HCT116 (cell line): Measurements from ENCODE around the gene PLD6. TPM values are rescaled to one million over a fixed set of nuclear protein-coding genes. Genes with fewer than 3 reads are reported as not detected.

Experiments used
- ATAC-seq: fragments of 200-7000 bp; cut with Tn5 transposase; 2 replicates; pipeline ENCODE4 v1.9.1; 2020; ENCODE audit warnings: mild to moderate bottlenecking, moderate library complexity
- BruUV-seq: library from RNA; stranded (reverse); fragments of 400-500 nt; replicated peaks from 2 replicates; lab custom pipeline; 2021; lab: Mats Ljungman, UMichigan
- CTCF ChIA-PET: fragments of 300-600 bp; sonication (Branson Sonifier 250); formaldehyde crosslinking; loops from one replicate; lab custom pipeline; 2021; ENCODE audit warnings: antibody characterized with exemption; lab: Charles Lee
- POLR2A ChIA-PET: fragments of 300-600, 350-600 bp; sonication (Branson Sonifier 250); formaldehyde crosslinking; loops from one replicate; lab custom pipeline; 2021; ENCODE audit warnings: antibody characterized with exemption; lab: Charles Lee
- RAD21 ChIA-PET, 2 experiments: fragments of 300-600 bp; sonication (Branson Sonifier 250); formaldehyde crosslinking; loops; one replicate each; lab custom pipeline; 2023; ENCODE audit warnings: low total read pairs in 2 of 2; ENCODE audit not compliant: uncharacterized antibody in 2 of 2, unreplicated experiment in 2 of 2, low non-redundant PET in 1 of 2; lab: Charles Lee
- DNase-seq: peaks from one replicate; pipeline ENCODE4 v3.0.0-alpha.2; 2010; ENCODE audit warnings: low read depth, low spot score
- H2AFZ ChIP-seq: fragments of 200-600 bp; shearing (Covaris generic), sonication (generic); 2 replicates; pipeline ENCODE4 v1.6.1; 2017; ENCODE audit warnings: low read depth, mixed run types, mixed read lengths, antibody characterized with exemption, low read length; ENCODE audit not compliant: poor library complexity, severe bottlenecking
- H3K27ac ChIP-seq: 2 replicates; pipeline ENCODE4 v1.5.1; 2012; ENCODE audit warnings: low read depth, low read length
- H3K27me3 ChIP-seq: fragments of 200-600 bp; sonication (generic); 2 replicates; pipeline ENCODE4 v1.6.1; 2016; ENCODE audit warnings: mixed run types, low read length, mixed read lengths; ENCODE audit not compliant: insufficient read depth
- H3K36me3 ChIP-seq, 2 experiments: fragments of 200-500 bp in 1 of 2; fragments of 200-600 bp in 1 of 2; sonication (Bioruptor generic) in 1 of 2; sonication (generic) in 1 of 2; 2 replicates each; pipeline versions ENCODE4 v1.5.1 to v1.6.1; 2014 to 2016; ENCODE audit warnings: low read length in 2 of 2, inconsistent platforms in 1 of 2, mixed read lengths in 1 of 2, mixed run types in 1 of 2; ENCODE audit not compliant: insufficient read depth in 2 of 2, control insufficient read depth in 1 of 2
- H3K4me1 ChIP-seq, 2 experiments: fragments of 200-600 bp in 1 of 2; sonication (generic) in 1 of 2; 2 replicates each; pipeline versions ENCODE4 v1.5.1 to v1.6.1; 2012 to 2017; ENCODE audit warnings: low read length in 2 of 2, inconsistent platforms in 1 of 2, mild to moderate bottlenecking in 1 of 2, mixed read lengths in 1 of 2, mixed run types in 1 of 2, moderate library complexity in 1 of 2; ENCODE audit not compliant: insufficient read depth in 2 of 2, control insufficient read depth in 1 of 2
- H3K4me2 ChIP-seq: fragments of 200-600 bp; sonication (generic); 2 replicates; pipeline ENCODE4 v1.6.1; 2017; ENCODE audit warnings: mixed run types, low read length, mixed read lengths
- H3K4me3 ChIP-seq, 2 experiments: fragments of 200-600 bp in 1 of 2; sonication (generic) in 1 of 2; replicated peaks in 1 of 2; 2 replicates each; pipeline ENCODE4 v1.5.1; 2011 to 2016; ENCODE audit warnings: low read length in 2 of 2, control low read depth in 1 of 2, low read depth in 1 of 2, mild to moderate bottlenecking in 1 of 2, mixed read lengths in 1 of 2, mixed run types in 1 of 2
- H3K79me2 ChIP-seq: fragments of 200-600 bp; sonication (generic); 2 replicates; pipeline ENCODE4 v1.6.1; 2017; ENCODE audit warnings: mild to moderate bottlenecking, mixed run types, low read length, moderate library complexity, mixed read lengths; ENCODE audit not compliant: insufficient read depth
- H3K9ac ChIP-seq: fragments of 200-600 bp; sonication (generic); 2 replicates; pipeline ENCODE4 v1.6.1; 2016; ENCODE audit warnings: low read length, mixed read lengths
- H3K9me2 ChIP-seq: fragments of 200-600 bp; sonication (generic), shearing (Covaris generic); 2 replicates; pipeline ENCODE4 v1.6.1; 2017; ENCODE audit warnings: mixed run types, mild to moderate bottlenecking, moderate library complexity; ENCODE audit not compliant: insufficient read depth
- H3K9me3 ChIP-seq, 2 experiments: fragments of 200-500 bp in 1 of 2; fragments of 200-600 bp in 1 of 2; sonication (Bioruptor generic) in 1 of 2; sonication (generic) in 1 of 2; 2 replicates each; pipeline ENCODE4 v1.6.1; 2014 to 2017; ENCODE audit warnings: low read length in 2 of 2, mixed read lengths in 2 of 2, inconsistent platforms in 1 of 2, low read depth in 1 of 2, mild to moderate bottlenecking in 1 of 2, mixed run types in 1 of 2, moderate library complexity in 1 of 2; ENCODE audit not compliant: control insufficient read depth in 1 of 2, insufficient read depth in 1 of 2
- H4K20me1 ChIP-seq: fragments of 200-600 bp; sonication (generic), shearing (Covaris generic); 2 replicates; pipeline ENCODE4 v1.6.1; 2017; ENCODE audit warnings: mixed run types, mild to moderate bottlenecking, moderate library complexity; ENCODE audit not compliant: insufficient read depth
- EGR1 ChIP-seq: IDR thresholded peaks from 2 replicates; pipeline ENCODE4 v1.6.1; 2012; ENCODE audit warnings: low read depth
- EZH2 ChIP-seq: fragments of 200-600 bp; sonication (generic); IDR thresholded peaks from 2 replicates; pipeline ENCODE4 v1.6.1; 2017; ENCODE audit warnings: antibody characterized with exemption, mixed run types
- FOSL1 ChIP-seq: IDR thresholded peaks from 2 replicates; pipeline ENCODE4 v1.6.1; 2012; ENCODE audit warnings: low read depth
- JUND ChIP-seq: IDR thresholded peaks from 2 replicates; pipeline ENCODE4 v1.6.1; 2012
- SIN3A ChIP-seq: IDR thresholded peaks from 2 replicates; pipeline ENCODE4 v1.6.1; 2012; ENCODE audit warnings: low read depth
- SRF ChIP-seq: IDR thresholded peaks from 2 replicates; pipeline ENCODE4 v1.6.1; 2012; ENCODE audit warnings: low read depth
- TCF7L2 ChIP-seq: IDR thresholded peaks from 2 replicates; pipeline ENCODE4 v1.7.0; 2011; ENCODE audit warnings: borderline replicate concordance, inconsistent platforms; ENCODE audit not compliant: insufficient read depth, insufficient read length; ENCODE audit errors: extremely low read depth
- ZNF274 ChIP-seq: fragments of 200-500 bp; sonication (Bioruptor generic); IDR thresholded peaks from 2 replicates; pipeline ENCODE4 v1.6.1; 2014; ENCODE audit warnings: mild to moderate bottlenecking, low read depth, low read length, inconsistent platforms
- intact Hi-C: fragments of 100-400 bp; cut with micrococcal nuclease; formaldehyde crosslinking; loops from 2 replicates; pipeline ENCODE4 v1.10.0; 2022
- total RNA-seq: library from RNA; stranded (reverse); gene quantifications from one replicate; pipeline ENCODE4 v1.2.1, GENCODE V29; 2021; ENCODE audit not compliant: unreplicated experiment
- TF ChIP-seq, protein P1 (sequence below), 3 experiments: fragments of 200-600 bp in 1 of 3; sonication (generic) in 1 of 3; IDR thresholded peaks in 2 of 3; conservative IDR thresholded peaks in 1 of 3; 2 replicates each; pipeline ENCODE4 v1.5.1; 2012 to 2017; ENCODE audit warnings: low read depth in 2 of 3, low read length in 2 of 3, antibody characterized with exemption in 1 of 3, borderline replicate concordance in 1 of 3, control low read depth in 1 of 3, mild to moderate bottlenecking in 1 of 3, mixed read lengths in 1 of 3, mixed run types in 1 of 3, moderate library complexity in 1 of 3; ENCODE audit not compliant: insufficient read depth in 1 of 3
- TF ChIP-seq, protein P2 (sequence below): IDR thresholded peaks from 2 replicates; pipeline ENCODE4 v1.6.1; 2012
- TF ChIP-seq, protein P3 (sequence below): IDR thresholded peaks from 2 replicates; pipeline ENCODE4 v1.6.1; 2011; ENCODE audit warnings: mild to moderate bottlenecking, low read length, moderate library complexity; ENCODE audit not compliant: insufficient replicate concordance; ENCODE audit errors: extremely low read depth

PLD6 gene
- total RNA-seq, 1 experiment from 2014 or later = 15.6 TPM

DNA sequence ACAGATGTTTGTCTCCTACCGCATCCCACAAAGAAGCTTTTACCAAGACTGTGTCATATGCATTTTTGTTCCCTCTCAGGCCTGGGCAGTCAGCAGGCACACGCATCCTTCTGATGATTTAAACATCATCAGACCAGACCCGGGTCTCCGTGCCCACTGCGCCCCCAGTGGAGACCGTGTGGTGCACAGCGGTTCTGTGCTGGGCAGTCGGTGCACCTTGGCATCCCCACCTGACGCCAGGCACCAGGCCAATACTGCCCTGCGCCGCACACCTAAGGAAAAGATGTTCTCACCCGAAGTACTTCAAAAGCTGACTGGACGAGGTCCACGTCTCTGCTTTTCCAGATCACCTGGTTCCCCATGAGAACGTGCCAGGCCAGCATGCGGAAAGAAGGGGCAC is 10.6 kb upstream of the PLD6 start:
- ChIA-PET RAD21 (no interaction called here), CTCF (no interaction called here), POLR2A (no interaction called here)
- Histone ChIP-seq H3K9me2 (no peaks in the 10 kb centered on the region), H3K36me3 (peaks cover 6 to 37% of the 10 kb centered on the region in 2 experiments; a peak in 3 of 4 replicates), H3K27ac (no peak overlapping the region), H3K9me3 (no peaks in the 10 kb centered on the region), H3K4me2 (no peak overlapping the region), H2AFZ (no peak overlapping the region), H3K27me3 (no peaks in the 10 kb centered on the region), H3K4me3 (no peak overlapping the region), H3K79me2 (no peaks in the 10 kb centered on the region), H4K20me1 (no peaks in the 10 kb centered on the region), H3K4me1 (no peaks in the 10 kb centered on the region), H3K9ac (no peak overlapping the region)
- DNase-seq (no peak), ATAC-seq (peak; percentile 59; the same call in 1 of the 2 replicates)
- TF ChIP-seq SRF = no peak
- TF ChIP-seq, protein P1, sequence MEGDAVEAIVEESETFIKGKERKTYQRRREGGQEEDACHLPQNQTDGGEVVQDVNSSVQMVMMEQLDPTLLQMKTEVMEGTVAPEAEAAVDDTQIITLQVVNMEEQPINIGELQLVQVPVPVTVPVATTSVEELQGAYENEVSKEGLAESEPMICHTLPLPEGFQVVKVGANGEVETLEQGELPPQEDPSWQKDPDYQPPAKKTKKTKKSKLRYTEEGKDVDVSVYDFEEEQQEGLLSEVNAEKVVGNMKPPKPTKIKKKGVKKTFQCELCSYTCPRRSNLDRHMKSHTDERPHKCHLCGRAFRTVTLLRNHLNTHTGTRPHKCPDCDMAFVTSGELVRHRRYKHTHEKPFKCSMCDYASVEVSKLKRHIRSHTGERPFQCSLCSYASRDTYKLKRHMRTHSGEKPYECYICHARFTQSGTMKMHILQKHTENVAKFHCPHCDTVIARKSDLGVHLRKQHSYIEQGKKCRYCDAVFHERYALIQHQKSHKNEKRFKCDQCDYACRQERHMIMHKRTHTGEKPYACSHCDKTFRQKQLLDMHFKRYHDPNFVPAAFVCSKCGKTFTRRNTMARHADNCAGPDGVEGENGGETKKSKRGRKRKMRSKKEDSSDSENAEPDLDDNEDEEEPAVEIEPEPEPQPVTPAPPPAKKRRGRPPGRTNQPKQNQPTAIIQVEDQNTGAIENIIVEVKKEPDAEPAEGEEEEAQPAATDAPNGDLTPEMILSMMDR (IDR thresholded peaks at IDR 0.05 in 2 of 3, conservative IDR thresholded peaks at IDR 0.05 in 1 of 3; ENCODE audit: borderline replicate concordance in 1 of 3, insufficient read depth in 1 of 3, low read depth in 2 of 3, low read length in 2 of 3) = peak in 2 of 3 experiments; percentile 18 to 23; a peak in 2 of 6 replicates
- intact Hi-C loops = no loop called here
- BruUV-seq = no TSS peak

DNA sequence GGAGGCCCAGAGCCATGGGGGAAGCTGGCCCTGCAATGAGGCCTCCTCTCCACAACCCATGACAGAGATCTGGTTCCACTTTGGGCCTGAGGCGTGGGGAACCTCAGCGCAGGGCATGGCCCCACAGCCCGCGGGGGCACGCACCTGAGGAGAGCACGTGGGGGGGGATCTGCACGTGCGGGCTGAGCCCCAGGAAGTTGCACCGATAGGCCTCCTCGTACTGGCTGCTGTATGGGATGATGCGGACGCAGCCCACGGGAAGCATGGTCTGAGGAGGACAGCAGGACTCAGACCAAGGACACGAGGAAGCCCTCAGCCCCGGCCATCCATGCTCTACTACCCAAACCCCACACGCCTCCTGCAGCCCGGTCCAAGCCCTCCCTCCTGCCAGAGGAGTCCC is 10.1 kb upstream of the PLD6 start:
- ATAC-seq = no peak
- RAD21 ChIA-PET = no interaction called here
- BruUV-seq = no TSS peak
- Histone ChIP-seq H3K27ac (no peak overlapping the region), H3K4me1 (no peaks in the 10 kb centered on the region), H3K9ac (no peak overlapping the region), H3K36me3 (peaks cover 6 to 34% of the 10 kb centered on the region in 2 experiments; a peak in 3 of 4 replicates), H3K4me2 (no peak overlapping the region), H3K4me3 (no peak overlapping the region), H3K9me2 (no peaks in the 10 kb centered on the region), H3K9me3 (no peaks in the 10 kb centered on the region), H2AFZ (no peak overlapping the region), H3K79me2 (no peaks in the 10 kb centered on the region), H3K27me3 (no peaks in the 10 kb centered on the region), H4K20me1 (no peaks in the 10 kb centered on the region)
- intact Hi-C loops = no loop called here
- POLR2A ChIA-PET = no interaction called here
- TF ChIP-seq, protein P1 (IDR thresholded peaks at IDR 0.05 in 2 of 3, conservative IDR thresholded peaks at IDR 0.05 in 1 of 3; ENCODE audit: borderline replicate concordance in 1 of 3, insufficient read depth in 1 of 3, low read depth in 2 of 3, low read length in 2 of 3) = no peak
- no peak for TF ChIP-seq FOSL1
- no peak for TF ChIP-seq EZH2
- no peak for TF ChIP-seq JUND
- no peak for TF ChIP-seq EGR1
- TF ChIP-seq ZNF274 = no peak
- TF ChIP-seq SIN3A = no peak
- TF ChIP-seq, protein P2, sequence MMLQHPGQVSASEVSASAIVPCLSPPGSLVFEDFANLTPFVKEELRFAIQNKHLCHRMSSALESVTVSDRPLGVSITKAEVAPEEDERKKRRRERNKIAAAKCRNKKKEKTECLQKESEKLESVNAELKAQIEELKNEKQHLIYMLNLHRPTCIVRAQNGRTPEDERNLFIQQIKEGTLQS = no peak
- TF ChIP-seq TCF7L2 = no peak
- TF ChIP-seq, protein P3, sequence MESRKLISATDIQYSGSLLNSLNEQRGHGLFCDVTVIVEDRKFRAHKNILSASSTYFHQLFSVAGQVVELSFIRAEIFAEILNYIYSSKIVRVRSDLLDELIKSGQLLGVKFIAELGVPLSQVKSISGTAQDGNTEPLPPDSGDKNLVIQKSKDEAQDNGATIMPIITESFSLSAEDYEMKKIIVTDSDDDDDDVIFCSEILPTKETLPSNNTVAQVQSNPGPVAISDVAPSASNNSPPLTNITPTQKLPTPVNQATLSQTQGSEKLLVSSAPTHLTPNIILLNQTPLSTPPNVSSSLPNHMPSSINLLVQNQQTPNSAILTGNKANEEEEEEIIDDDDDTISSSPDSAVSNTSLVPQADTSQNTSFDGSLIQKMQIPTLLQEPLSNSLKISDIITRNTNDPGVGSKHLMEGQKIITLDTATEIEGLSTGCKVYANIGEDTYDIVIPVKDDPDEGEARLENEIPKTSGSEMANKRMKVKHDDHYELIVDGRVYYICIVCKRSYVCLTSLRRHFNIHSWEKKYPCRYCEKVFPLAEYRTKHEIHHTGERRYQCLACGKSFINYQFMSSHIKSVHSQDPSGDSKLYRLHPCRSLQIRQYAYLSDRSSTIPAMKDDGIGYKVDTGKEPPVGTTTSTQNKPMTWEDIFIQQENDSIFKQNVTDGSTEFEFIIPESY = no peak
- no peak for TF ChIP-seq SRF
- CTCF ChIA-PET = no interaction called here
- no peak for DNase-seq
